ENCODE data around the gene TUBGCP3.

The TUBGCP3 gene

GRCh38 chr13:112625698-112626097 is 37.7 kb upstream of the TUBGCP3 start:
- Histone ChIP-seq H3K79me2 (ENCODE audit: control insufficient read depth, insufficient read depth, low read length) (no peaks in the 10 kb centered on the region), H3K27ac (ENCODE audit: low read depth, low read length) (no peak overlapping the region), H4K5ac (ENCODE audit: low read length) (no peak overlapping the region), H2BK15ac (replicated peaks; ENCODE audit: low read depth) (no peak overlapping the region), H3K56ac (ENCODE audit: low read length) (no peak overlapping the region), H3K9ac (ENCODE audit: low read length) (no peak overlapping the region), H4K8ac (ENCODE audit: low read depth, low read length) (no peak overlapping the region), H3K4me3 (ENCODE audit: low read length) (no peak overlapping the region), H2BK5ac (ENCODE audit: low read length) (no peak overlapping the region), H3K79me1 (ENCODE audit: low read length) (no peaks in the 10 kb centered on the region), H3K18ac (ENCODE audit: low read length) (no peak overlapping the region), H2AK5ac (ENCODE audit: low read length) (no peak overlapping the region), H3K27me3 (ENCODE audit: insufficient read depth, low read length, poor library complexity) (no peaks in the 10 kb centered on the region), H3K4ac (ENCODE audit: low read depth, low read length) (no peak overlapping the region), H3K4me1 (ENCODE audit: control insufficient read depth, low read depth, low read length) (no peaks in the 10 kb centered on the region), H3K23ac (ENCODE audit: low read length) (no peak overlapping the region), H3K4me2 (ENCODE audit: low read length) (no peak overlapping the region), H3K36me3 (ENCODE audit: control insufficient read depth, insufficient read depth, low read length) (no peaks in the 10 kb centered on the region), H2BK120ac (ENCODE audit: low read depth, low read length) (no peak overlapping the region)
- no CpG with 5 or more reads among the region's 8 CpGs for WGBS (ENCODE audit: extremely low coverage, insufficient coverage, low lambda C conversion rate)
- no peak for DNase-seq

DNA sequence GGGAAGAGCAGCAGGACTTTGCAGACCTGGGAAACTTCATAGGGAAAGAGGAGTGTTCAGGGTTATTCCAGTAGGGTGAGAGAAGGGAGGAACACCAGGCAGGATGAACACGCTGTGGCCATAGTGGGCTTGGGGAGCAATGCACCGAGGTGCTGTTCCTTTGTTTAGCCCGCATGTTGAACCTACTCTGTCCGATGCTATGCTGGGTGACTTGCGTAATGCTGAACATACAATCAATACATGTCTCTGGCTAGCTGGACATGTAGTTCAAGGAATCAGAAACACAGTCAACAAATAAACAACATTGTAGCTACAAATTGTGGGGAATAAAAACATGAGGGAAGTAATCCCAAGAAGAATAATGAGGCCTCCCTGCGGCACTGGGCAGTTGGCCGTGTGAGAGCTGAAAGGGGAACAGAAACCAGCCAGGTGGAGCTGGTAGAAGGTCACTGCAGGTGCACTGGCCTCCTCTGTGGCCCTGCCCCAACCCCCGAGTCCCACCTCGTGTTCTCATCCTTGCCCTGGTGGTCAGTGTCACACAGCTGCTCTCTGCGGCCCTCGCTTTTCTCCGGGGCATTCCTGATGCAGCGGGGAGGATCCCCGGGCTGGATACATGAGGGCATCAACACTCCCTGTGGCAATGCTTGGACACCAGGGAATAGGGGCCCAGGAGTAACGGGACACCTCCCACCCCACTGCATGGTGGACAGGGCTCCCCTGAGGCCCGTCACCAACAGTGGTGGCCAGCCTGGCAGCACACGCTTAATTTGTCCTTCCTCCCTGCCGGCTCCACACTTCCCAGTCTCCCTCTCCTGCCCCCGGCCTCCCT is 36.9 kb upstream of the TUBGCP3 start:
- Histone ChIP-seq H3K27me3 (ENCODE audit: insufficient read depth, low read length, poor library complexity) (no peaks in the 10 kb centered on the region), H2BK15ac (replicated peaks; ENCODE audit: low read depth) (no peak overlapping the region), H3K4me2 (ENCODE audit: low read length) (no peak overlapping the region), H3K4me3 (ENCODE audit: low read length) (no peak overlapping the region), H3K79me1 (ENCODE audit: low read length) (no peaks in the 10 kb centered on the region), H3K18ac (ENCODE audit: low read length) (no peak overlapping the region), H3K79me2 (ENCODE audit: control insufficient read depth, insufficient read depth, low read length) (no peaks in the 10 kb centered on the region), H3K36me3 (ENCODE audit: control insufficient read depth, insufficient read depth, low read length) (no peaks in the 10 kb centered on the region), H4K5ac (ENCODE audit: low read length) (no peak overlapping the region), H2BK120ac (ENCODE audit: low read depth, low read length) (no peak overlapping the region), H3K4ac (ENCODE audit: low read depth, low read length) (no peak overlapping the region), H4K8ac (ENCODE audit: low read depth, low read length) (no peak overlapping the region), H3K4me1 (ENCODE audit: control insufficient read depth, low read depth, low read length) (no peaks in the 10 kb centered on the region), H3K56ac (ENCODE audit: low read length) (no peak overlapping the region), H3K9ac (ENCODE audit: low read length) (no peak overlapping the region), H3K23ac (ENCODE audit: low read length) (no peak overlapping the region), H3K27ac (ENCODE audit: low read depth, low read length) (no peak overlapping the region), H2AK5ac (ENCODE audit: low read length) (no peak overlapping the region), H2BK5ac (ENCODE audit: low read length) (no peak overlapping the region)
- no peak for DNase-seq
- WGBS (ENCODE audit: extremely low coverage, insufficient coverage, low lambda C conversion rate), result no CpG with 5 or more reads among the region's 19 CpGs

DNA sequence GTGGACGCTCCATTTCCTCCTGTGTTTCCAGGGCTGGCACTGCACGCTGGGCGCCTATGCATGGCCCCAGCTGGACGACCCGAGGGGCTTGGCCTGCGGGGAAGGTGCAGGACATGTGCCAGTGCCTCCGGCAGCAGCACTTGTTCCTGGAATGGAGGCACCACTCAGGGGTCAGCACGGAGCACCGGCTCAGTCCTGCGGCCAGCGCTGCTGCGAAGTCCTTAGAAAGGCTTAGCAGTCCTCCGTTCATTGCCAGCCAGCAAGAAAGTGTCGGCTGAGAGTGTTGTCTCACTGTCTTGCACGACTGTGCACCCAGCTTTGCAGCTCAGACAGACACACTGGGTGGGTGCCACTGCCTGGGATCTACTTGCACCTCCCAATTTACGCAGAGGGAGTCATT is 36.1 kb upstream of the TUBGCP3 start:
- no peak overlapping the region for H3K56ac ChIP-seq (ENCODE audit: low read length)
- no peaks in the 10 kb centered on the region for H3K27me3 ChIP-seq (ENCODE audit: insufficient read depth, low read length, poor library complexity)
- H3K9ac ChIP-seq (ENCODE audit: low read length), result no peak overlapping the region
- H3K23ac ChIP-seq (ENCODE audit: low read length), result peak overlapping the region; percentile 6
- H3K79me2 ChIP-seq (ENCODE audit: control insufficient read depth, insufficient read depth, low read length), result no peaks in the 10 kb centered on the region
- no peak overlapping the region for H3K4me3 ChIP-seq (ENCODE audit: low read length)
- H3K4ac ChIP-seq (ENCODE audit: low read depth, low read length), result no peak overlapping the region
- no peaks in the 10 kb centered on the region for H3K36me3 ChIP-seq (ENCODE audit: control insufficient read depth, insufficient read depth, low read length)
- H2BK120ac ChIP-seq (ENCODE audit: low read depth, low read length), result no peak overlapping the region
- no peak overlapping the region for H2BK15ac ChIP-seq (replicated peaks; ENCODE audit: low read depth)
- H3K18ac ChIP-seq (ENCODE audit: low read length), result no peak overlapping the region
- no peak overlapping the region for H4K8ac ChIP-seq (ENCODE audit: low read depth, low read length)
- H2BK5ac ChIP-seq (ENCODE audit: low read length), result no peak overlapping the region
- no peak overlapping the region for H3K4me2 ChIP-seq (ENCODE audit: low read length)
- no peak overlapping the region for H3K27ac ChIP-seq (ENCODE audit: low read depth, low read length)
- H4K5ac ChIP-seq (ENCODE audit: low read length), result no peak overlapping the region
- no peak overlapping the region for H2AK5ac ChIP-seq (ENCODE audit: low read length)
- DNase-seq, result no peak
- H3K4me1 ChIP-seq (ENCODE audit: control insufficient read depth, low read depth, low read length), result no peaks in the 10 kb centered on the region
- H3K79me1 ChIP-seq (ENCODE audit: low read length), result no peaks in the 10 kb centered on the region
- no CpG with 5 or more reads among the region's 16 CpGs for WGBS (ENCODE audit: extremely low coverage, insufficient coverage, low lambda C conversion rate)

- Histone ChIP-seq H3K27ac (ENCODE audit: low read depth, low read length) (no peak overlapping the region), H4K8ac (ENCODE audit: low read depth, low read length) (no peak overlapping the region), H3K4me2 (ENCODE audit: low read length) (no peak overlapping the region), H2BK120ac (ENCODE audit: low read depth, low read length) (no peak overlapping the region), H3K56ac (ENCODE audit: low read length) (no peak overlapping the region), H3K27me3 (ENCODE audit: insufficient read depth, low read length, poor library complexity) (no peaks in the 10 kb centered on the region), H3K4me1 (ENCODE audit: control insufficient read depth, low read depth, low read length) (no peaks in the 10 kb centered on the region), H3K4me3 (ENCODE audit: low read length) (no peak overlapping the region), H3K36me3 (ENCODE audit: control insufficient read depth, insufficient read depth, low read length) (no peaks in the 10 kb centered on the region), H3K79me1 (ENCODE audit: low read length) (no peaks in the 10 kb centered on the region), H2AK5ac (ENCODE audit: low read length) (no peak overlapping the region), H3K23ac (ENCODE audit: low read length) (no peak overlapping the region), H4K5ac (ENCODE audit: low read length) (no peak overlapping the region), H2BK5ac (ENCODE audit: low read length) (no peak overlapping the region), H3K79me2 (ENCODE audit: control insufficient read depth, insufficient read depth, low read length) (no peaks in the 10 kb centered on the region), H3K4ac (ENCODE audit: low read depth, low read length) (no peak overlapping the region), H3K18ac (ENCODE audit: low read length) (no peak overlapping the region), H3K9ac (ENCODE audit: low read length) (no peak overlapping the region), H2BK15ac (replicated peaks; ENCODE audit: low read depth) (no peak overlapping the region)
- no CpG with 5 or more reads among the region's 17 CpGs for WGBS (ENCODE audit: extremely low coverage, insufficient coverage, low lambda C conversion rate)
- no peak for DNase-seq
Measured at GRCh38 chr13:112623051-112623711, 35.2 kb upstream of the TUBGCP3 start.

GRCh38 chr13:112622375-112622774 is 34.4 kb upstream of the TUBGCP3 start:
- Histone ChIP-seq H4K5ac (ENCODE audit: low read length) (no peak overlapping the region), H4K8ac (ENCODE audit: low read depth, low read length) (no peak overlapping the region), H2BK5ac (ENCODE audit: low read length) (no peak overlapping the region), H3K56ac (ENCODE audit: low read length) (no peak overlapping the region), H3K23ac (ENCODE audit: low read length) (no peak overlapping the region), H3K36me3 (ENCODE audit: control insufficient read depth, insufficient read depth, low read length) (no peaks in the 10 kb centered on the region), H3K27me3 (ENCODE audit: insufficient read depth, low read length, poor library complexity) (no peaks in the 10 kb centered on the region), H3K18ac (ENCODE audit: low read length) (no peak overlapping the region), H2BK15ac (replicated peaks; ENCODE audit: low read depth) (no peak overlapping the region), H2BK120ac (ENCODE audit: low read depth, low read length) (no peak overlapping the region), H3K4ac (ENCODE audit: low read depth, low read length) (no peak overlapping the region), H3K27ac (ENCODE audit: low read depth, low read length) (no peak overlapping the region), H3K79me1 (ENCODE audit: low read length) (no peaks in the 10 kb centered on the region), H3K9ac (ENCODE audit: low read length) (no peak overlapping the region), H3K79me2 (ENCODE audit: control insufficient read depth, insufficient read depth, low read length) (no peaks in the 10 kb centered on the region), H3K4me2 (ENCODE audit: low read length) (no peak overlapping the region), H3K4me3 (ENCODE audit: low read length) (no peak overlapping the region), H3K4me1 (ENCODE audit: control insufficient read depth, low read depth, low read length) (no peaks in the 10 kb centered on the region), H2AK5ac (ENCODE audit: low read length) (no peak overlapping the region)
- DNase-seq, result no peak
- WGBS (ENCODE audit: extremely low coverage, insufficient coverage, low lambda C conversion rate), result no CpG with 5 or more reads among the region's 7 CpGs

All from mesendoderm (in vitro differentiated cells).